ENCODE results near the gene SEH1L. TPM values are rescaled to one million over a fixed set of nuclear protein-coding genes. Genes with fewer than 3 reads are reported as not detected.

SEH1L gene
- total and polyA plus RNA-seq, 4 donors, result 24.2 to 43.8 (median 26.4) TPM

DNA sequence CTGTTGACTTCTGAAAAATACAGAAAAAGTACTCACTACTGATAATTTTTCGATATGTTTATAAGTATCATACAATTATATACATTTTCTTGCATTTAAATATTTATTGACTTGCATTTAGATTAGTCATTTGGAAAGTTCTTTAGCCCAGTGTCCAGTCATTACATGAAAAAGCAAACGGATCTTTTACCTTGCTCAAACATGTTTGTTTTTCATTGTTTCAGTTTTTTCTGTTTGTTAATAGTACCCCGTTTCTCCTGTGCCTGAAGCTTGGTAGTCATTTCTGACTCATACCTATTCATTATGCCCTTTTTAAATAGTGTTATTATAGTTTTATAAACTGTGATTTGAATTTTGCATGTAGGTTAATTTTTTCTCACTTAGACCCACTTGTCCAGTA lies 71.5 kb downstream of the SEH1L start:
- Histone ChIP-seq H3K4me3 (no peak overlapping the region), H3K4me1 (ENCODE audit: control insufficient read depth in 5 of 5, insufficient read depth in 5 of 5, low read length in 5 of 5) (peaks cover 0 to 9% (median 0%) of the 10 kb centered on the region in 5 donors), H3K9ac (ENCODE audit: insufficient read depth in 1 of 2, low read length in 2 of 2) (no peak overlapping the region), H3K27me3 (ENCODE audit: control insufficient read depth in 3 of 3, insufficient read depth in 3 of 3, low read length in 2 of 3) (no peaks in the 10 kb centered on the region), H3K36me3 (ENCODE audit: control insufficient read depth in 4 of 4, insufficient read depth in 4 of 4, low read length in 4 of 4) (peaks cover 14 to 31% (median 23%) of the 10 kb centered on the region in 4 donors), H3K9me3 (ENCODE audit: control insufficient read depth in 4 of 4, insufficient read depth in 3 of 4, low read length in 3 of 4) (peaks cover 0 to 4% (median 0%) of the 10 kb centered on the region in 4 donors), H3K27ac (ENCODE audit: low read depth in 1 of 2, low read length in 1 of 2) (no peak overlapping the region)
- TF ChIP-seq, protein P1, sequence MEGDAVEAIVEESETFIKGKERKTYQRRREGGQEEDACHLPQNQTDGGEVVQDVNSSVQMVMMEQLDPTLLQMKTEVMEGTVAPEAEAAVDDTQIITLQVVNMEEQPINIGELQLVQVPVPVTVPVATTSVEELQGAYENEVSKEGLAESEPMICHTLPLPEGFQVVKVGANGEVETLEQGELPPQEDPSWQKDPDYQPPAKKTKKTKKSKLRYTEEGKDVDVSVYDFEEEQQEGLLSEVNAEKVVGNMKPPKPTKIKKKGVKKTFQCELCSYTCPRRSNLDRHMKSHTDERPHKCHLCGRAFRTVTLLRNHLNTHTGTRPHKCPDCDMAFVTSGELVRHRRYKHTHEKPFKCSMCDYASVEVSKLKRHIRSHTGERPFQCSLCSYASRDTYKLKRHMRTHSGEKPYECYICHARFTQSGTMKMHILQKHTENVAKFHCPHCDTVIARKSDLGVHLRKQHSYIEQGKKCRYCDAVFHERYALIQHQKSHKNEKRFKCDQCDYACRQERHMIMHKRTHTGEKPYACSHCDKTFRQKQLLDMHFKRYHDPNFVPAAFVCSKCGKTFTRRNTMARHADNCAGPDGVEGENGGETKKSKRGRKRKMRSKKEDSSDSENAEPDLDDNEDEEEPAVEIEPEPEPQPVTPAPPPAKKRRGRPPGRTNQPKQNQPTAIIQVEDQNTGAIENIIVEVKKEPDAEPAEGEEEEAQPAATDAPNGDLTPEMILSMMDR (IDR thresholded peaks at IDR 0.05; ENCODE audit: control extremely low read depth, extremely low read depth), result no peak
- no peak for DNase-seq
- WGBS, 2 donors, result 84 to 87% methylated on average over 3 of the region's 3 CpGs
- ATAC-seq (ENCODE audit: insufficient read depth, low FRiP score), result no peak

DNA sequence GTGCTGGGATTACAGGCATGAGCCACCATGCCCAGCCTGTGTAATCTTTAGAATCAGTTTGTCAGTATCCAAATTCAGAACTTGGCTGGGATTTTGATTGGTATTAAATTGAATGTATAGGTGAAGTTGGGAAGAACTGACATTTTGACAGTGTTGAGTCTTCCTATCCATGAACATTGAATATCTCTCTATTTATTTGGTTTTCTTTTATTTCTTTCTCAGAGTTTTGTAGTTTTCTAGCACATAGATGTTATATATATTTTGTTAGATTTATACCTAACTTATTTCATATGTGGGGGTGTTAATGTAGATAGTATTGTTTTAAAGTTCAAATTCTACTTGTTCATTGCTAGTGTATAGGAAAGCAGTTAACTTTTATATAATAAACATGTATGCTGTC lies 74.8 kb downstream of the SEH1L start:
- peaks cover 9 to 27% (median 15%) of the 10 kb centered on the region in 4 donors for H3K36me3 ChIP-seq (ENCODE audit: control insufficient read depth in 4 of 4, insufficient read depth in 4 of 4, low read length in 4 of 4)
- H3K9me3 ChIP-seq (ENCODE audit: control insufficient read depth in 4 of 4, insufficient read depth in 3 of 4, low read length in 3 of 4), result peaks cover 0 to 4% (median 0%) of the 10 kb centered on the region in 4 donors
- DNase-seq (no peak), ATAC-seq (ENCODE audit: insufficient read depth, low FRiP score) (no peak)
- TF ChIP-seq, protein P1 (IDR thresholded peaks at IDR 0.05; ENCODE audit: control extremely low read depth, extremely low read depth), result no peak
- H3K9ac ChIP-seq (ENCODE audit: insufficient read depth in 1 of 2, low read length in 2 of 2), result no peak overlapping the region
- H3K4me3 ChIP-seq, result no peak overlapping the region
- peaks cover 0 to 10% (median 0%) of the 10 kb centered on the region in 5 donors for H3K4me1 ChIP-seq (ENCODE audit: control insufficient read depth in 5 of 5, insufficient read depth in 5 of 5, low read length in 5 of 5)
- H3K27ac ChIP-seq (ENCODE audit: low read depth in 1 of 2, low read length in 1 of 2), result no peak overlapping the region
- H3K27me3 ChIP-seq (ENCODE audit: control insufficient read depth in 3 of 3, insufficient read depth in 3 of 3, low read length in 2 of 3), result no peaks in the 10 kb centered on the region

DNA sequence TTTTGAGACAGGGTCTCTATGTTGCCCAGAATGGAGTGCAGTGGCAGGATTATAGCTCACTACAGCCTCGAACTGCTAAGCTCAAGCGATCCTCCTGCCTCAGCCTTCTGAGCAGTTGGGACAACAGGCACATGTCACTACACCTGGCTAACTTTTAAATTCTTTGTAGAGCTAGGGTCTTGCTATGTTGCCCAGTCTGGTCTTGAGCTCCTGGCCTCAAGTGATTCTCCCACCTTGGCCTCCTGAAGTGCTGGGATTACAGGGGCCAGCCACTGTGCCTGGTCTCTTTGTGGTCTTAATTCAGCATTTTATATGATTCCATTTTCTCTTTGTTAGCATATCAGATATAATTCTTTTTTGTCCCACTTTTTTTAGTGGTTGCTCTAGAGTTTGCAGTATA lies 77.4 kb downstream of the SEH1L start:
- Histone ChIP-seq H3K9ac (ENCODE audit: insufficient read depth in 1 of 2, low read length in 2 of 2) (no peak overlapping the region), H3K9me3 (ENCODE audit: control insufficient read depth in 4 of 4, insufficient read depth in 3 of 4, low read length in 3 of 4) (peaks cover 0 to 4% (median 0%) of the 10 kb centered on the region in 4 donors), H3K27ac (ENCODE audit: low read depth in 1 of 2, low read length in 1 of 2) (no peak overlapping the region), H3K27me3 (ENCODE audit: control insufficient read depth in 3 of 3, insufficient read depth in 3 of 3, low read length in 2 of 3) (no peaks in the 10 kb centered on the region), H3K4me1 (ENCODE audit: control insufficient read depth in 5 of 5, insufficient read depth in 5 of 5, low read length in 5 of 5) (peaks cover 0 to 14% (median 0%) of the 10 kb centered on the region in 5 donors), H3K4me3 (no peak overlapping the region), H3K36me3 (ENCODE audit: control insufficient read depth in 4 of 4, insufficient read depth in 4 of 4, low read length in 4 of 4) (peaks cover 7 to 28% (median 16%) of the 10 kb centered on the region in 4 donors)
- no peak for ATAC-seq (ENCODE audit: insufficient read depth, low FRiP score)
- TF ChIP-seq, protein P1 (IDR thresholded peaks at IDR 0.05; ENCODE audit: control extremely low read depth, extremely low read depth), result no peak
- no peak for DNase-seq
- 97% methylated on average over 2 of the region's 2 CpGs for WGBS, 2 donors
